Measurements from ENCODE around the gene ZNHIT6.

The ZNHIT6 gene

GRCh38 chr1:85672031-85672660 is 36.1 kb downstream of the ZNHIT6 start:
- no peak overlapping the region for H3K4me3 ChIP-seq (ENCODE audit: low read length)
- TF ChIP-seq CTCF (IDR thresholded peaks at IDR 0.05; ENCODE audit: insufficient read depth, low read depth, low read length, missing control alignments) = no peak
- no peak for DNase-seq (ENCODE audit: low read depth)

- no peak overlapping the region for H3K4me3 ChIP-seq (ENCODE audit: low read length)
- TF ChIP-seq CTCF (IDR thresholded peaks at IDR 0.05; ENCODE audit: insufficient read depth, low read depth, low read length, missing control alignments) = no peak
- DNase-seq (ENCODE audit: low read depth) = no peak
Measured at GRCh38 chr1:85665932-85666331, 42.3 kb downstream of the ZNHIT6 start.

- H3K4me3 ChIP-seq (ENCODE audit: low read length) = no peak overlapping the region
- DNase-seq (ENCODE audit: low read depth) = no peak
- TF ChIP-seq CTCF (IDR thresholded peaks at IDR 0.05; ENCODE audit: insufficient read depth, low read depth, low read length, missing control alignments) = no peak
Measured at GRCh38 chr1:85663382-85663781, 44.9 kb downstream of the ZNHIT6 start.

DNA sequence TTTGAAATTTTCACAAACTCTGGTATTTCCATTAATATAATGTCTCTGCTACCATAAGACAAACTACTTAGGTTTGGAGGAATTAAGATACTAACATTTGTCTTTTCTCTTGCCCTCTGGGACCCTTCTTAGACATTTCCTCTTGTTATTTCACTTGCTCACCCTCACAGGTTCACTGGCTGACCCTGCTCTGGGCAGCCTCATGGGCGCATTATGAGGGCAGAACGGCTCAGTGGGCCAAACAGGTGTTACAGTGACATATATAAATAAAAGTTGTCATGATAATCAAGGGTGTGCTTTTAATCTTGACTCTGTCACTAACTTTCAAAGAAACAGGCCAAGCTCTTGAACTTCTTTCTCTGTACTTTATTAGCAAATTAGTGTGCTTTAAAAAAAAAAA is 46.5 kb downstream of the ZNHIT6 start:
- no peak overlapping the region for H3K4me3 ChIP-seq (ENCODE audit: low read length)
- no peak for DNase-seq (ENCODE audit: low read depth)
- no peak for TF ChIP-seq CTCF (IDR thresholded peaks at IDR 0.05; ENCODE audit: insufficient read depth, low read depth, low read length, missing control alignments)

- H3K4me3 ChIP-seq (ENCODE audit: low read length) = no peak overlapping the region
- TF ChIP-seq CTCF (IDR thresholded peaks at IDR 0.05; ENCODE audit: insufficient read depth, low read depth, low read length, missing control alignments) = no peak
- no peak for DNase-seq (ENCODE audit: low read depth)
Measured at GRCh38 chr1:85660541-85660940, 47.7 kb downstream of the ZNHIT6 start.

GRCh38 chr1:85659174-85659573 is 49.1 kb downstream of the ZNHIT6 start:
- no peak for TF ChIP-seq CTCF (IDR thresholded peaks at IDR 0.05; ENCODE audit: insufficient read depth, low read depth, low read length, missing control alignments)
- no peak overlapping the region for H3K4me3 ChIP-seq (ENCODE audit: low read length)
- DNase-seq (ENCODE audit: low read depth) = no peak

DNA sequence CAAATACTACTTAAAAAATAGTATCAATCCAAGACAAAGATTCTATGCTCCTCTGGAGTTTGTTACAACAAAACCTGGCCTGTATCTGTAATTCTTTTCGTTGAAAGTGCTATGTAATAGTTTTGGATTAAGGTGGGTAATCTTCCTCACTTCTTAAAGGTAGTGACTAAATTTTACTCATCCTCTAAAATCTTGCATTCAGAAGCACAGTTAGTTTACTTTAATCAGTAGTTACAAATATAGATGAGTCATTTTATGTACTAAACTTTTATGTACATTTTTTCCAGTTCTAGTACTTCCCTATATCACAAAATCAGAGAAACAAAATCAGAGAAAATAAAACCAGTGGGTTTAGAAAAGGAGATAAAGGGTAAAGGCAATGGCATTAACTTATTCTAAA is 51.3 kb downstream of the ZNHIT6 start:
- H3K4me3 ChIP-seq (ENCODE audit: low read length) = no peak overlapping the region
- peak; percentile 32 for DNase-seq (ENCODE audit: low read depth)
- no peak for TF ChIP-seq CTCF (IDR thresholded peaks at IDR 0.05; ENCODE audit: insufficient read depth, low read depth, low read length, missing control alignments)
